Placental pericyte (primary cell): Measurements from ENCODE around the gene DACT1. TPM values are rescaled to one million over a fixed set of nuclear protein-coding genes. Genes with fewer than 3 reads are reported as not detected.

Source experiments
- total RNA-seq: library from RNA; depleted of rRNA; stranded (reverse); fragments of >200 nt; gene quantifications from 2 replicates; pipeline ENCODE4 v1.2.3, GENCODE V29; 2012

DACT1 gene, protein sequence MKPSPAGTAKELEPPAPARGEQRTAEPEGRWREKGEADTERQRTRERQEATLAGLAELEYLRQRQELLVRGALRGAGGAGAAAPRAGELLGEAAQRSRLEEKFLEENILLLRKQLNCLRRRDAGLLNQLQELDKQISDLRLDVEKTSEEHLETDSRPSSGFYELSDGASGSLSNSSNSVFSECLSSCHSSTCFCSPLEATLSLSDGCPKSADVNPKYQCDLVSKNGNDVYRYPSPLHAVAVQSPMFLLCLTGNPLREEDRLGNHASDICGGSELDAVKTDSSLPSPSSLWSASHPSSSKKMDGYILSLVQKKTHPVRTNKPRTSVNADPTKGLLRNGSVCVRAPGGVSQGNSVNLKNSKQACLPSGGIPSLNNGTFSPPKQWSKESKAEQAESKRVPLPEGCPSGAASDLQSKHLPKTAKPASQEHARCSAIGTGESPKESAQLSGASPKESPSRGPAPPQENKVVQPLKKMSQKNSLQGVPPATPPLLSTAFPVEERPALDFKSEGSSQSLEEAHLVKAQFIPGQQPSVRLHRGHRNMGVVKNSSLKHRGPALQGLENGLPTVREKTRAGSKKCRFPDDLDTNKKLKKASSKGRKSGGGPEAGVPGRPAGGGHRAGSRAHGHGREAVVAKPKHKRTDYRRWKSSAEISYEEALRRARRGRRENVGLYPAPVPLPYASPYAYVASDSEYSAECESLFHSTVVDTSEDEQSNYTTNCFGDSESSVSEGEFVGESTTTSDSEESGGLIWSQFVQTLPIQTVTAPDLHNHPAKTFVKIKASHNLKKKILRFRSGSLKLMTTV
- total RNA-seq, result 52.3 and 56.0 TPM in 2 replicates

DNA sequence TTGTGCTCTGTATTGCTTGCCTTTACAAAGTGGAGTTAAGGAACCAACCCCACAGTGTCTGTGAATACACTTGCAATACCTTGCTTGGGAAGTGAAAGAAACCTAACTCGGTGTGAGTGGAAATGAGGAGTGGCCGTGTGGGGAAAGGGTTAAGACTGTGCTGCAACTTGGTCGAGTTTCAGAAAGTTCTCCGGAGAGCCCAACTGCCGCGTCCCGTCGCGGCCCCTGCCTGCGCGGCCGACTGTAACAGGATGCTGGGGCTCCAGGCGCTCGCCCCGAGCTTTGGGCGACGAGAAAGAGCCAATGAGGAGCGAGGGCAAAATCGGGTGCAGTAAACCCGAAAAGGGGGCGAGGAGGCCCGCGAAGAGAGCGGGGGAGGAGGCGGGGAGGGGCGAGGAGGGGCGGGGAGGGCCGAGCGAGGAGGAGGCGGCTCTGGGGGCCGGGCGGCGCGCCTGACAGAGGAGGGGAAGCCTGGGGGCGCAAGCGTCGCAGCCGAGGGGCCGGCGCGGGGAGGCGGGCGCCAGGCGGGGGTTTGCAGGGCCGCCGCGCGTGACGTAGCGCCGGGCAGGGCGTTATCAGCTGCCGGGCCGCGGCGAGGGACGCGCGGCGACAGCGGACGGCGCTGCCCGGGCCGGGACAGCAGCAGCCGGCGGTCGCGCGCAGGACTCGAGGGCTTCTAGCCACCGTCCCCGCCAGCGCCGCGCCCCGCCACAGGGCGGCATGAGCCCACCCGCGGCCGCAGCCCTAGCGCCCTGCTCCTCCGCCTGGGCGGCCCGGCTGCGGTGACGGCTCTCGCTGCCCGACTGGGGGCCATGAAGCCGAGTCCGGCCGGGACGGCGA, at the start of gene DACT1:
DACT1 (plus strand) TSS at position 572 of the 840 bp plus-strand sequence; CDS start at position 813, 241 bp downstream.

Other genes with a start within 250 kb of the DACT1 start
- not detected in 2 replicates for gene TOMM20L, start 242.0 kb upstream of the DACT1 start, total RNA-seq
- 19.0 and 19.9 TPM in 2 replicates for gene TIMM9, start 210.4 kb upstream of the DACT1 start, total RNA-seq
- 19.5 and 40.8 TPM in 2 replicates for gene KIAA0586, start 210.2 kb upstream of the DACT1 start, total RNA-seq